ENCODE measurements around the gene VWA5B1.

- TF ChIP-seq CTCF (conservative IDR thresholded peaks at IDR 0.05) (no peak), ZFX (IDR thresholded peaks at IDR 0.05) (no peak)
Measured at GRCh38 chr1:20302108-20302471, 11.4 kb downstream of the VWA5B1 start.
